Neural crest cell (in vitro differentiated cells): ENCODE data around the gene GDE1. TPM values are rescaled to one million over a fixed set of nuclear protein-coding genes. Genes with fewer than 3 reads are reported as not detected.
"Not testable (repeated sequence)": the region's sequence is repeated elsewhere in the genome, so short reads cannot be mapped to it uniquely, and the experiment has no call there.

Experiments used
- DNase-seq: peaks from one replicate; pipeline ENCODE4 v3.0.0; 2021; ENCODE audit warnings: low read depth, mixed read lengths, low spot score
- H3K27ac Mint-ChIP-seq: one replicate; pipeline ENCODE4 v1.8.0; 2021; ENCODE audit warnings: mild to moderate bottlenecking, mixed read lengths; ENCODE audit not compliant: unreplicated experiment
- H3K27me3 Mint-ChIP-seq: 2 replicates; pipeline ENCODE4 v1.8.0; 2021; ENCODE audit warnings: low read depth, mild to moderate bottlenecking, mixed read lengths
- H3K36me3 Mint-ChIP-seq: 2 replicates; pipeline ENCODE4 v1.8.0; 2021; ENCODE audit warnings: low read depth, mild to moderate bottlenecking, mixed read lengths
- H3K4me1 Mint-ChIP-seq: 2 replicates; pipeline ENCODE4 v1.8.0; 2021; ENCODE audit warnings: mixed read lengths
- H3K4me3 Mint-ChIP-seq: one replicate; pipeline ENCODE4 v1.8.0; 2021; ENCODE audit warnings: mild to moderate bottlenecking, mixed read lengths
- H3K9me3 Mint-ChIP-seq: 2 replicates; pipeline ENCODE4 v1.8.0; 2021; ENCODE audit warnings: mixed read lengths
- total RNA-seq: library from RNA; stranded (reverse); gene quantifications from 2 replicates; pipeline ENCODE4 v1.2.1, GENCODE V29; 2021
- TF ChIP-seq, protein P1 (sequence below): fragments of 200-600 bp; sonication (generic); conservative IDR thresholded peaks from 2 replicates; pipeline ENCODE4 v1.5.0; 2021; ENCODE audit warnings: antibody characterized with exemption, mild to moderate bottlenecking

The GDE1 gene
- total RNA-seq, 1 donor from 2014 or later, result 63.2 TPM

DNA sequence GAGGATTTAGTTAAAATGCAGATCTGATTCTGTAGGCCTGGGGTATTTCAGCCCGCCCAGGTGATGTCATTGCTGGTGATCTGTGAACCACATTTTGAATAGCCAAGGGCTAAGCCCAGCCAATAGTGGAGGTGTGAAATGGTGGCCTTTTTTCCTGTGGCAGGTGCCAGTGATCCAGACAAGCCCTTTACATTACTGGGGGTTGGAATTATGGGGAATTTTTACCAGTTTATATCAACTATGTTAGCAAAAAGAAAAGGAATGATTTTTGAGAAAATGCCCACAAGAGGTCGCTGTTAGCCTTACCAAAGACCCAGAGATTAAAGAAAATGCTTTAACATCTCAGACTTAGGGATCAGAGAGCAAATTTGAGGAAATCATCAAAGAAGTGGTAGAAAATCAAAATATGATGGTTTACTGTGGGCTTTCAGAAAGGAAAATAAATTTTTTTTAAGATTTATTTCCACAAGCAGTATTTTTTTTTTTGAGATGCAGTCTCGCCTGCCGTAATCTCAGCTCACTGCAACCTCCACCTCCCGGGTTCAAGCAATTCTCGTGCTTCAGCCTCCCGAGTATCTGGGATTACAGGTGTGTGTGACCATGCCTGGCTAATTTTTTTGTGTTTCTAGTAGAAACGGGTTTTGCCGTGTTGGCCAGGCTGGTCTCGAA lies 37.5 kb upstream of the GDE1 start:
- peak; percentile 34 for DNase-seq
- no peaks in the 10 kb centered on the region for H3K27me3 Mint-ChIP-seq
- no peak overlapping the region for H3K27ac Mint-ChIP-seq
- TF ChIP-seq, protein P1, sequence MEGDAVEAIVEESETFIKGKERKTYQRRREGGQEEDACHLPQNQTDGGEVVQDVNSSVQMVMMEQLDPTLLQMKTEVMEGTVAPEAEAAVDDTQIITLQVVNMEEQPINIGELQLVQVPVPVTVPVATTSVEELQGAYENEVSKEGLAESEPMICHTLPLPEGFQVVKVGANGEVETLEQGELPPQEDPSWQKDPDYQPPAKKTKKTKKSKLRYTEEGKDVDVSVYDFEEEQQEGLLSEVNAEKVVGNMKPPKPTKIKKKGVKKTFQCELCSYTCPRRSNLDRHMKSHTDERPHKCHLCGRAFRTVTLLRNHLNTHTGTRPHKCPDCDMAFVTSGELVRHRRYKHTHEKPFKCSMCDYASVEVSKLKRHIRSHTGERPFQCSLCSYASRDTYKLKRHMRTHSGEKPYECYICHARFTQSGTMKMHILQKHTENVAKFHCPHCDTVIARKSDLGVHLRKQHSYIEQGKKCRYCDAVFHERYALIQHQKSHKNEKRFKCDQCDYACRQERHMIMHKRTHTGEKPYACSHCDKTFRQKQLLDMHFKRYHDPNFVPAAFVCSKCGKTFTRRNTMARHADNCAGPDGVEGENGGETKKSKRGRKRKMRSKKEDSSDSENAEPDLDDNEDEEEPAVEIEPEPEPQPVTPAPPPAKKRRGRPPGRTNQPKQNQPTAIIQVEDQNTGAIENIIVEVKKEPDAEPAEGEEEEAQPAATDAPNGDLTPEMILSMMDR, result peak; percentile 85
- peaks cover 10% of the 10 kb centered on the region for H3K36me3 Mint-ChIP-seq
- H3K4me1 Mint-ChIP-seq, result peaks cover 23% of the 10 kb centered on the region
- peak overlapping the region; percentile 77 for H3K4me3 Mint-ChIP-seq
- peaks cover 5% of the 10 kb centered on the region for H3K9me3 Mint-ChIP-seq

DNA sequence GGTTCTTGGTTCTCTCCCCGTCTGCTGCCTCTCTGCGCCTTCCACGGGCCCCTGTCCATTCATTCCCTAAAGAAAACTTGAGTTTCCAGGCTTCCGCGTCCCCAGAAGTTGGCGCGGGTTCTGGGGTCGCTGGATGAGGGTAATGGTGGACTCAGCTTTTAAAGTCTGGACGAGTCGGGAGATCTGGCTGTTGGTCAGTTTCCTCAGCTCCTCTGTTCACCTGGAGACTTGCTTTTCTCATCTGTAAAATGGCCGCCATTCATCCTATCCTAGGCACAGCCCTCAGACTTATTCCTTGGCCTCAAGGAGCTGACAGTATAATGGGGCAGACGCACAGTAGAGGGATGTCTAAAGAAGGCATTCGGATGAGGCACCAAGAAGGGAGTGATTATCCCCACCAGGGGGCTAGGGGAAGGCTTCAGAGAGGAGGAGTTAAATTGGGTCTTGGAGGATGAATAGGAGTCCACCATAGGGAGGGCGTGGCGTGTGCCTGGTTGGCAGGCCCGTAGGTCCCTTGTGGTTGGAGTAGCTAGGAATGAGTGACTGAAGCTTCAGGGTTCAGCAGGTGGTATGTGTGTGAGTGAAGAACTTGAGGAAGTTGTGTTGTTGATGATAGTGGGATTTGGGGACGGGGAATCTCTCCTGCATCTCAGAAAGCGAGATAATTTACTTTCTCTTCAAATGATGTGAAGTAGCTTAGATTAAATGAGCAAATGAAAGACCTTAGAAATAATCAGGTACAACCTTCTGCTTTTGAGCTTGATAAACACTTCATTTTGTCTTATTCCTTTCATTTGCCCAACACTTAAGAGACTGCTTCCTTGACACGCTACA lies 34.3 kb upstream of the GDE1 start:
- peak overlapping the region; percentile 94 for H3K4me3 Mint-ChIP-seq
- no peaks in the 10 kb centered on the region for H3K27me3 Mint-ChIP-seq
- peaks cover 3% of the 10 kb centered on the region for H3K36me3 Mint-ChIP-seq
- TF ChIP-seq, protein P1, result peak; percentile 56
- H3K4me1 Mint-ChIP-seq, result peaks cover 25% of the 10 kb centered on the region
- no peaks in the 10 kb centered on the region for H3K9me3 Mint-ChIP-seq
- DNase-seq, result peak; percentile 49
- H3K27ac Mint-ChIP-seq, result peak overlapping the region; percentile 99

DNA sequence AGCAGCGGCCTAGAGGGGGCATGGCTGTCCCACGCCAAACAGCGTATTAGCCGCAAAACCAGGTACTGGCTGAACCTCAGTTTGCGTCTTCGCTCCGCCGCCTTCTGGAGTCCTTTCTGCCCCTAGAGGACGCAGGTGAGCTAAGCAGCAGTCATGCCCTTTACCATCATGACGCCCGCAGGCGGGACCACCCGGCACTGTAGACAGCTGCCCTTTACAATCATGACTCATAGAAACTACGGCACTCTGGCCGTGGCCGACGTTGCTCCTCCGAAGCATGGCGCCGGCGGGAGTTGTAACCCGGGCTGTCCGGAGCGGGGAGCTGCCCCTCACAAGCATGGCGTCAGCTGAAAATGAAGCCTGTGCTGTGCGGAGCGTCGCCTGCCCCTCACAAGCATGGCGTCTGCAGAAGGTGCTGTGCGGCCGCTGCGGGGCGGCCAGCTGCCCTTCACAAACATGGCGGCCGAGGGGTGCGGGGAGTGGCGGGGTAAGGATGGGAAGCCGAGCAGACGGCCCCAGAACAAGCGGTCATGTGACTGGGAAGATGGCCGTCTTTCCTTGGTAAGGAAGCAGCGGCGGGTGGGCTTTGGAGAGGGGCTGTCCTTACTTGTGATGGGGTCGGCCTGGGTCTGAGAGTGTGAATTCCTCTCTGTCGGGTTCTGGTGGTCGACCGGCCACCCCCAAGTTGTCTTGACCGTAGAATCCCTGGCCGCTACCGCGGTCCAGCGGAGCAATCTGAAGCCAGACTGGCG lies 33.5 kb upstream of the GDE1 start, which contains the start of gene VPS35L:
Gene VPS35L (plus strand): TSS at position 518 of the 752 bp plus-strand sequence. CDS start 27 bp downstream, at position 545.
- H3K36me3 Mint-ChIP-seq, result peaks cover 3% of the 10 kb centered on the region
- peak within 1 kb of the TSS; percentile 99 for H3K27ac Mint-ChIP-seq
- peak; percentile 98 for DNase-seq
- TF ChIP-seq, protein P1, result peak; percentile 72
- H3K4me1 Mint-ChIP-seq, result peaks cover 25% of the 10 kb centered on the region
- H3K4me3 Mint-ChIP-seq, result peak within 1 kb of the TSS; percentile 94
- H3K27me3 Mint-ChIP-seq, result no peaks in the 10 kb centered on the region
- no peaks in the 10 kb centered on the region for H3K9me3 Mint-ChIP-seq

DNA sequence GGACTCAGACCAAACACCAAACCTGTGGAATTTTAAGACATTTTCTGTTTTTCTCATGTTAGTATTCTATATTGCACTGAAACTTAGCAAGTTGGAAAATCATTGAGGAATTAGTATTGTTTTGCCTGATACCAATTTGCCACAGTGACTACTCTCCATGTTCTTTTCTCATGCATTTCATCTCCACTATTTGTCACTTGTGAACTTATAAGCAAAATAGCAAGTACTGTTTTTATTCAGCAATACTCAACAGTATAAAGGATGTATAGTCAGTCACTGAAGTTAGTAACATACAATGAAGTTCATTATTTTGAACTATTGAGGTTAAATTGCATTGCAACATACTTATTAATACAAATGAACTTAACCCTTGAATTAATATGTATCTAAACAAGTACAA lies 27.8 kb upstream of the GDE1 start:
- no peak overlapping the region for H3K4me3 Mint-ChIP-seq
- no peaks in the 10 kb centered on the region for H3K9me3 Mint-ChIP-seq
- DNase-seq, result no peak
- TF ChIP-seq, protein P1, result no peak
- no peaks in the 10 kb centered on the region for H3K27me3 Mint-ChIP-seq
- H3K27ac Mint-ChIP-seq, result no peak overlapping the region
- H3K4me1 Mint-ChIP-seq, result peaks cover 4% of the 10 kb centered on the region
- peaks cover 3% of the 10 kb centered on the region for H3K36me3 Mint-ChIP-seq

DNA sequence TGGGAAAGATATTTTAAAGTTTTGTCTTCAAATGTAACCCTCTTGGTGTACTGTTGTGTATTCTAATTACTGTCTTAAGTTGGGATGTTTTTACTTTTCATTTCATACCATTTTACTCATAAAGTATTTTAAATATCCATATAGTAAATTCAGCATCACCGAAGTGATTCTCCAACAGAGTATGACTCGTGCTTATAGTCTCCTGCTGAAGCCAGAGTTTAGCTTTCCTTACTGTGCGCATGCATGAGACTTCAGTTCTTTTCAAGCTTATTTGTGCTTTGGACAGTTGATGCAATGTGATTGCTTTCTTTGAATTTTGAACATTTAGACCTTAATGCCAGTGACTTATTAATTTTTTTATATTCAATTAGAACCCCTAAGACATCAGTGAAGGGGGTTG lies 26.2 kb upstream of the GDE1 start:
- TF ChIP-seq, protein P1, result no peak
- H3K9me3 Mint-ChIP-seq, result no peaks in the 10 kb centered on the region
- DNase-seq, result no peak
- H3K4me1 Mint-ChIP-seq, result no peaks in the 10 kb centered on the region
- no peak overlapping the region for H3K4me3 Mint-ChIP-seq
- H3K36me3 Mint-ChIP-seq, result peaks cover 13% of the 10 kb centered on the region
- H3K27ac Mint-ChIP-seq, result no peak overlapping the region
- H3K27me3 Mint-ChIP-seq, result no peaks in the 10 kb centered on the region

DNA sequence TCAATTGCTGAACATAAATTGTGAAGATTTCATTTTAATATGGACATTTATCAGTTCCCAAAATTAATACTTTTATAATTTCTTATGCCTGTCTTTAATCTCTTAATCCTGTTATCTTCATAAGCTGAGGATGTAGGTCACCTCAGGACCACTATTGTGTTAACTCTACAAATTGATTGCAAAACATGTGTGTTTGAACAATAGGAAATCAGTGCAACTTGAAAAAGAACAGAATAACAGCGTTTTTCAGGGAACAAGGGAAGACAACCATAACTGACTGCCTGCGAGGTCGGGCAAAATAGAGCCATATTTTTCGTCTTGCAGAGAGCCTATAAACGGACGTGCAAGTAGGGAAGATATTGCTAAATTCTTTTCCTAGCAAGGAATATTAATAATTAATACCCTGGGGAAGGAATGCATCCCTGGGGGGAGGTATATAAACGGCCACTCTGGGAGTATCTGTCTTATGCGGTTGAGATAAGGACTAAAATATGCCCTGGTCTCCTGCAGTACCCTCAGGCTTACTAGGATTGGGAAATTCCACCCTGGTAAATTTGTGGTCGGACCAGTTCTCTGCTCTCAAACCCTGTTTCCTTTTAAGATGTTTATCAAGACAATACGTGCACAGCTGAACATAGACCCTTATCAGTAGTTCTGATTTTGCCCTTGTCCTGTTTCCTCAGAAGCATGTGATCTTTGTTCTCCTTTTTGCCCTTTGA lies 21.5 kb upstream of the GDE1 start:
- not testable (repeated sequence) for H3K27me3 Mint-ChIP-seq, H3K4me1 Mint-ChIP-seq, H3K9me3 Mint-ChIP-seq, H3K4me3 Mint-ChIP-seq, DNase-seq, H3K27ac Mint-ChIP-seq
- H3K36me3 Mint-ChIP-seq, result peaks cover 18% of the 10 kb centered on the region
